GM10266 (cell line): Measurements from ENCODE around the gene SEMA4D.

ENCODE experiments used
- DNase-seq: peaks from one replicate; pipeline ENCODE4 v3.0.0; 2012; ENCODE audit errors: extremely low spot score
- TF ChIP-seq, protein P1 (sequence below): IDR thresholded peaks from 2 replicates; pipeline ENCODE4 v1.5.1; 2012; ENCODE audit warnings: mild to moderate bottlenecking, low read depth; ENCODE audit not compliant: control insufficient read depth, insufficient read depth; ENCODE audit errors: missing control alignments

The SEMA4D gene

DNA sequence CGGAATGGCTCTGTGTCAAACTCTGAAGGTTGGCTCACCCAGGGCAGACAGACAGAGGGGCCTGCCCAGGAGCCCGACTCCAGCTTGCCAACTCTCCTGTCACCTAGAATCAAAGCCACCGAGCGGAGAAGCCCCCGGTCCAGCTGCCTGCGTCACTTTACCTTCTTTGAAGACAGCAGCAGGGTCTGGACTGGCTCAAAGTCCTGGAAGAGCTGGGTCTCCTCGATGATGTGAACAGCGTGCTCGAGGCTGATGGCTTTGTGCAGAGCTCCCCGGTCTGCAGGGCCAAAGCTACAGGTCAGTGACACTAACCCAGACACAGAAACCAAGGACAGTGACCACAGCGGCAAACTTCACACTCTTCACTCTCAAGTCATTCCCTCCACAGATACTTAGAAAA lies 111.7 kb downstream of the SEMA4D start:
- DNase-seq: no peak
- TF ChIP-seq, protein P1, sequence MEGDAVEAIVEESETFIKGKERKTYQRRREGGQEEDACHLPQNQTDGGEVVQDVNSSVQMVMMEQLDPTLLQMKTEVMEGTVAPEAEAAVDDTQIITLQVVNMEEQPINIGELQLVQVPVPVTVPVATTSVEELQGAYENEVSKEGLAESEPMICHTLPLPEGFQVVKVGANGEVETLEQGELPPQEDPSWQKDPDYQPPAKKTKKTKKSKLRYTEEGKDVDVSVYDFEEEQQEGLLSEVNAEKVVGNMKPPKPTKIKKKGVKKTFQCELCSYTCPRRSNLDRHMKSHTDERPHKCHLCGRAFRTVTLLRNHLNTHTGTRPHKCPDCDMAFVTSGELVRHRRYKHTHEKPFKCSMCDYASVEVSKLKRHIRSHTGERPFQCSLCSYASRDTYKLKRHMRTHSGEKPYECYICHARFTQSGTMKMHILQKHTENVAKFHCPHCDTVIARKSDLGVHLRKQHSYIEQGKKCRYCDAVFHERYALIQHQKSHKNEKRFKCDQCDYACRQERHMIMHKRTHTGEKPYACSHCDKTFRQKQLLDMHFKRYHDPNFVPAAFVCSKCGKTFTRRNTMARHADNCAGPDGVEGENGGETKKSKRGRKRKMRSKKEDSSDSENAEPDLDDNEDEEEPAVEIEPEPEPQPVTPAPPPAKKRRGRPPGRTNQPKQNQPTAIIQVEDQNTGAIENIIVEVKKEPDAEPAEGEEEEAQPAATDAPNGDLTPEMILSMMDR: no peak

DNA sequence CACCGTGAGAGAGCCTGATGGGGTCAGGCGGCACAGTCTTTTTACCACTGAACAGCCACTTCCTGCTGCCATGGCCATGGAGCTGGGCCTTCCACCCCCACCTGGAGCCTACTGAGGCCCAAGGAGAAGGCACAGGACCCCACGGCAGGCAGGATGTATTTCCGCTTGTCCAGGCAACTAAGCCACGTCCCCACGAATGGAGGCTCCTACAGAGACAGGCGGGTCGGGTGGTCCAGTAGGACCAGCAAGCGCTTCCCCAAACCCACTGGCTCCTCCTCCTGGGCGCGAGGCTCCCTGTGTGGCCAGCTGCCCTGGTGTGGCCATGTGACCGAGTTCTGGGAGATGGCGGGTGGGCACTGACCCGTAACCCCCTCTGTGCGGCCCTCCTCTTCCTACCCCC lies 113.1 kb downstream of the SEMA4D start:
- no peak for DNase-seq
- TF ChIP-seq, protein P1: no peak

DNA sequence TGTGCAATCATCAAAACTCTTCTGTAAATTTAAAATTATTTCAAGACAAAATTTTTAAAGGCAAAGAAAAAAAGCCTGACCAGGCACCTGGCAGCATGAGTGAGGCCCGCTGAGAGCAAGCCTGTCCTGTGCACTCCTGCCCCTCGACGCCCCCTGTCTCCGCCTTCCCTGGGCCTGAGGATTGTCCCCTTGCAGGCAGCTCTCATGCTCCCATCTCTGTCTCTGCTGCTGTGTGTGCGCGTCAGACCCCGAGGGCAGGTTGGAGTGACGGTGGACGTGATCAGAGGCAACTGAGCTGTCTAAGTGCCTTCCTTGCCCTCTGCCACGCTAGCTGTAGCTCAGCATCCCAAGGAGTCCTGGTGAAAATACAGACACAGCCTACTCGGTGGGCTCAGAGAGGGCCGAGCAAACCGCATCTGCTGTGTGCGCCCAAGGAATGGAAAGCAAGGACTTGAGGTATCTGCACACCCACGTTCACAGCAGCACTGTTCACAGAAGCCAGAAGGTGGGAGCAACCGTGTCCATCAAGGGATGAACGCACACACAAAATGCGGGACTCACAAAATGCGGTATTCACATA lies 114.1 kb downstream of the SEMA4D start:
- DNase-seq: no peak
- TF ChIP-seq, protein P1: no peak

DNA sequence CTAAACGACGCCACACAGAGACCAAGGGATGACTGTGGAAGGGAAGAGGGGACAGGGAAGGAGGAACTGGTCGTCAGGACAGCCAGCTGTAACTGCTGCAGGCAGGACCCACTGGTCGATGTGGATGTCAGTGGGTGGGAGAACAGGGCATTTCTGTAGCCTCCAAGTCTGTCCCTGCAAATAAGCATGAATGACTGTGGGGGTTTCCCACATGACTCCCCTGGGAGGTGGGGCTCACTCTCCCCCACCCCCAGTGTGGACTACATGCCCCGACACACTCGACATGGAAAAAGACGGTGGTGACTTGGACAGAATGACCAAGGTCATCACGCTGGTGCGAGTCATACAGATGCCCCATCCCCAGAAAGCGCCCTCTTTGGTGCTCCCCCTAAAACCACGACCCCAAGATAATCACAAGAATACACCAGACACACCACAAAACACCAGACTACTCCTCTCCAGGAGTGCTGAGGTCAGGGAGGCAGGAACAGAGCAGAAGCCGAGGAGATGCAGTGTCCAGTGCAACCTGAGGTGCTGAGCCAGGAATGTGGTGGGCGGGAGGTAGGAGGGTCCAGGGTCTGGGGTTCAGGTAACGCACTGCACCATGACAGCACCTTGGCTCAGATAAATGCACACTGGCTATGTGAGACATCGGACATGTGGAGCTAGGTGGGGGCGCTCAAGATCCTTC lies 114.7 kb downstream of the SEMA4D start:
- DNase-seq: no peak
- TF ChIP-seq, protein P1: no peak

DNA sequence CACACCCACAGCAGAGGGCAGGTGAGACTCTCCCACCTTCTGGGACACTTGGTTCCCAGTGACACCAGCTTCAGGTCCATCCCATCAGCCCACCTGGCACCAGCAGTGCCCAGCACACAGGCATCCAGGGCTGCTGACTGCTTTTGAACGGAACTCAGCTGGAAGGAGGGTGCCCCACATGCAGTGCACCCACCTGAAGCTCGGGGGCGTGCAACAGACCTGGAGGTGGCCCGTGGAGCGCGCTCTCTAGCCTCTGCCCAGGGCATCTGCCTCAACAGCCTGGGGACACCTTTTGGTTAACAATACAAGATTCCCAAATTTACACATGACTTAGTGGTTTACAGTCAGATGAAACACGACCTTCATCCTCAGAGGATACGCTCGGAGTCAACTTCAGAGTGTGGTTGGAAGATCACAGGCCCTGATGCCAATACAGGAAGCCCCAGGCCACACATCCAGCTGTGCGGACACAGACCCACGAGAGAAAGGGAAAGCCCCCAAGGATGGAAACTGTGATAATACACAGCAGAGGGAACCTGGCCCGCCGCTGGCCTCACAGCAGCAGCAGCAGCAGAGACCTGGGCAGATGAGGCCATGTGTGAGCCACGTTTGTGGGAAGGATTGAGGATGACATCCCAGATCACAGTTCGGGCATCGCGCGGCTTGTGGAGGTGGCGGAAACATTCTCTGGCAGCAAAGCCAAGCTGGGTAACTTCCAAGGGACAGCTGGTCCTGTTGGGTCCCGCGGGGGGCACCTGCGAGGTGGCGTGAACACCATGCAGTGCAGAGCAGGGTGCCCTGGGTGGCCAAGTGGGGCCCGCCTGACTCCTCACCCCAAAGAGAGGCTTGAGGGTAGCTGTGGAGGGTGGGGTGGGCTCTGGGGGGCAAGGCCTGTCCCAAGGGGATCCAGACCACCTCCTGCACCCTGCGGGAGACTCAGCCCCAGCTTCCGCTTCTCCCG lies 115.6 kb downstream of the SEMA4D start:
- TF ChIP-seq, protein P1: no peak

DNA sequence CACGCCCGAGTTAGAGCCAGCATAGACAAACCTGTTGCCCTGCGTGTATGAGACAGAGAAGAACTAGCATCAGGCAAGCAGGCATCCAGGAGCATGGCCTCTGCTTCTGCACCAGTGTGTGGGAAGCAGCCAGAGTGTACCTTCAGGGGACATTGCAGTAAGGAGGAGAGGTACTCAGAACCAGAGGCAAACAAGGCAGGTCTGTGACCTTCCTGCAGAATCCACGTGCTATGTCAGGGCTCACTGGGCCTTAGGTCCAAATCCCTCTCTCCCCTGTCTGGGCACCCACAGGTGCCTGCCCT lies 116.7 kb downstream of the SEMA4D start:
- TF ChIP-seq, protein P1: no peak
- DNase-seq: no peak

More for the DNA sequence above, 115.6 kb downstream of the SEMA4D start:
- DNase-seq: no peak
